SJCRH30 (cell line): ENCODE results near the gene CASP10. TPM values are rescaled to one million over a fixed set of nuclear protein-coding genes. Genes with fewer than 3 reads are reported as not detected.

ENCODE experiments used
- DNase-seq, 2 experiments: peaks; one replicate each; pipeline ENCODE4 v3.0.0-alpha.2; 2015 to 2020
- H3K27ac ChIP-seq: fragments of 250-450 bp; sonication (Bioruptor Pico); 2 replicates; pipeline ENCODE4 v1.5.1; 2020; ENCODE audit warnings: mild to moderate bottlenecking, moderate library complexity
- H3K27me3 ChIP-seq: fragments of 250-450 bp; sonication (Bioruptor Pico); 2 replicates; pipeline ENCODE4 v1.5.1; 2020; ENCODE audit warnings: mild to moderate bottlenecking, moderate library complexity
- H3K36me3 ChIP-seq: fragments of 250-450 bp; sonication (Bioruptor Pico); 2 replicates; pipeline ENCODE4 v1.5.1; 2020; ENCODE audit warnings: mild to moderate bottlenecking, moderate library complexity
- H3K4me1 ChIP-seq: fragments of 250-450 bp; sonication (Bioruptor Pico); 2 replicates; pipeline ENCODE4 v1.5.1; 2020; ENCODE audit warnings: mild to moderate bottlenecking, moderate library complexity
- H3K4me3 ChIP-seq: fragments of 250-450 bp; sonication (Bioruptor Pico); 2 replicates; pipeline ENCODE4 v1.5.1; 2020; ENCODE audit warnings: mild to moderate bottlenecking, moderate library complexity
- H3K9me3 ChIP-seq: fragments of 250-450 bp; sonication (Bioruptor Pico); replicated peaks from 2 replicates; pipeline ENCODE4 v1.5.1; 2020; ENCODE audit warnings: mild to moderate bottlenecking, moderate library complexity
- total RNA-seq: library from RNA; depleted of rRNA; stranded (reverse); fragments of >200 nt; shearing (Covaris generic); gene quantifications from 2 replicates; pipeline ENCODE4 v1.2.3, GENCODE V29; 2014

Gene CASP10
- total RNA-seq, 1 experiment from 2014 or later = 1.1 TPM

DNA sequence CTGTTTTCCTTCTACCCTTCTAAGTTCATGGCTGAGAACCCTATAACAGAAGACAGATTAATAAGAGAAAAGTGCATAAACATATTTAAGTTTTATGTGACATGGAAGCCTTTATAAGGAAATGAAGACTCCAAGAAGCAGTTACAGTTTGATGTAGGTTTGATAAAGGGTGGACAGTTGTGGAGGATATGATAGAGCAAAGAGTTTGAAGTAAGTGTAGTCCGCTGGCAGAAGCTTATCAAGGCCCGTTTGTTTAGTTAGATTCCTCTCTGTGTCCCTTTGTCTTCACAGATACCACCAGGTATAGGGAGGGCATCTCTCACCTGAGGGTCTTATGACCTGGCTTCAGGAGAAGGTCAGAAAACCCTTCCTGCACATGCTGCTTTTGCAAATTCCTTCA, 66.9 kb downstream of the CASP10 start:
- H3K4me3 ChIP-seq = no peak overlapping the region
- no peaks in the 10 kb centered on the region for H3K4me1 ChIP-seq
- no peak for DNase-seq
- no peaks in the 10 kb centered on the region for H3K36me3 ChIP-seq
- H3K27ac ChIP-seq = no peak overlapping the region
- no peaks in the 10 kb centered on the region for H3K9me3 ChIP-seq
- no peaks in the 10 kb centered on the region for H3K27me3 ChIP-seq

- Histone ChIP-seq H3K27ac (no peak overlapping the region), H3K4me1 (no peaks in the 10 kb centered on the region)
These were observed 67.8 kb downstream of the CASP10 start for GRCh38 chr2:201250741-201251140.

DNA sequence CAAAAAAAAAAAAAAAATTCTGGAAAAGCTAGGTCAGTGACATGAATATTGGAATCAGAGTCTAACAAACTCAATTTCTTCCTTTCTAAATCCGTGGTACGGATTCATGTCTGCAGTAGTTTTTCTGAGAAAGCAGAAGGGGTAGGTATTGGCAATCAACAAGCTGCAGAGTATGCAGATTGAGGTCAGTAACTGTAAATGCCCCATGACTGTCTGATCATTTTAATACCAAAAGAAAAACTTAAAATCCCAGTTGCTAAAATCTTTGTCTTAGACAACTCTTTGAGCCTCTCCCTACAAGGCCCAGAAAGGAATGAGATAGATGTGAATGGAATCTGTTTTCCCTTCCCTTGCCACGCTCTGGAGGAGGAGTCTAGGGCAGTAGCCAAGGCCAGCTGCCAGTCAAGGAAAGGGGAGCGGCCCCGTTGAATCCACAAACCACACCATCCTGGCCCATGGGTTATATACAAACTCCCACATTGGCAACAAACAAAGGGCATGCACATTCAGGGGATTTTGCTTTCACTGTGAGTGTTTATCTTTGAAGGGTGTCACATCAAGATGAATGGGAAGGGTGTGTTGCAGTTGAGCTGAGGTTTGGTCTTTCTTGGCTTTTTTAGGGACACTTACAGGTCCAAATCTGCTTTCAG, 71.3 kb downstream of the CASP10 start:
- Histone ChIP-seq H3K4me3 (no peak overlapping the region), H3K36me3 (no peaks in the 10 kb centered on the region), H3K27me3 (no peaks in the 10 kb centered on the region), H3K27ac (no peak overlapping the region), H3K4me1 (no peaks in the 10 kb centered on the region), H3K9me3 (no peaks in the 10 kb centered on the region)
- DNase-seq = peak; percentile 11 to 14

More at GRCh38 chr2:201250741-201251140, 67.8 kb downstream of the CASP10 start:
- no peak for DNase-seq
- Histone ChIP-seq H3K9me3 (no peaks in the 10 kb centered on the region), H3K27me3 (no peaks in the 10 kb centered on the region), H3K36me3 (no peaks in the 10 kb centered on the region), H3K4me3 (no peak overlapping the region)

DNA sequence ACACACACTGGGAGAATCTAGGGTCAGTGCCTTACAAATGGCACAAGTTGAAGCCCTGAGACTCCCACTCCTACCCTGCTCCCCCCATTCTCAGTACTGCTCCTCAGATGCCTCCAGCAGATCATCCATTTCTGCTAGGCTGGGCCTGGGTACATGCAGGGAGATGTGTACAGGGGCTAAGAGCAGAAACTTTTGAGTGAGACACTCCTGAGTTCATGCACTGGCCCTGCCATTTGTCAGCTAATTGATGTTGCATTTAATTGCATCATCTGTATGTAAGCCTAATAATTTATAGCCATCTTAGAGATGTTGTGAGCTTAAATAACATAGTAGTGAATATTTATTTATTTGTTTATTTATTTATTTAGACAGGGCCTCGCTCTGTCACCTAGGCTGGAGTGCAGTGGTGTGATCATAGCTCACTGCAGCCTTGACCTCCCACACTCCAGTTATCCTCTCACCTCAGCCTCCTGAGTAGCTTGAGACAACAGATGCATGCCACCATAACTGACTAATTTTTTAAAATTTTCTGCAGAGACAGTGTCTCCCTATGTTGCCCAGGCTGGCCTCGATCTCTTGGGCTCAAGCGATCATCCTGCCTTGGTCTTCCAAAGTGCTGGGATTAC, 72.6 kb downstream of the CASP10 start:
- Histone ChIP-seq H3K4me3 (no peak overlapping the region), H3K36me3 (no peaks in the 10 kb centered on the region), H3K27me3 (no peaks in the 10 kb centered on the region), H3K9me3 (no peaks in the 10 kb centered on the region), H3K27ac (no peak overlapping the region), H3K4me1 (no peaks in the 10 kb centered on the region)
- no peak for DNase-seq

GRCh38 chr2:201256082-201256481, 73.1 kb downstream of the CASP10 start:
- DNase-seq = no peak
- no peak overlapping the region for H3K27ac ChIP-seq
- H3K27me3 ChIP-seq = no peaks in the 10 kb centered on the region
- H3K36me3 ChIP-seq = no peaks in the 10 kb centered on the region
- no peaks in the 10 kb centered on the region for H3K4me1 ChIP-seq
- no peaks in the 10 kb centered on the region for H3K9me3 ChIP-seq
- H3K4me3 ChIP-seq = no peak overlapping the region

- Histone ChIP-seq H3K36me3 (no peaks in the 10 kb centered on the region), H3K4me3 (peak overlapping the region; percentile 68), H3K9me3 (no peaks in the 10 kb centered on the region), H3K4me1 (no peaks in the 10 kb centered on the region), H3K27me3 (no peaks in the 10 kb centered on the region), H3K27ac (peak overlapping the region; percentile 71)
- DNase-seq = peak; percentile 54 to 65
These were observed 74.5 kb downstream of the CASP10 start for GRCh38 chr2:201257381-201257955.

DNA sequence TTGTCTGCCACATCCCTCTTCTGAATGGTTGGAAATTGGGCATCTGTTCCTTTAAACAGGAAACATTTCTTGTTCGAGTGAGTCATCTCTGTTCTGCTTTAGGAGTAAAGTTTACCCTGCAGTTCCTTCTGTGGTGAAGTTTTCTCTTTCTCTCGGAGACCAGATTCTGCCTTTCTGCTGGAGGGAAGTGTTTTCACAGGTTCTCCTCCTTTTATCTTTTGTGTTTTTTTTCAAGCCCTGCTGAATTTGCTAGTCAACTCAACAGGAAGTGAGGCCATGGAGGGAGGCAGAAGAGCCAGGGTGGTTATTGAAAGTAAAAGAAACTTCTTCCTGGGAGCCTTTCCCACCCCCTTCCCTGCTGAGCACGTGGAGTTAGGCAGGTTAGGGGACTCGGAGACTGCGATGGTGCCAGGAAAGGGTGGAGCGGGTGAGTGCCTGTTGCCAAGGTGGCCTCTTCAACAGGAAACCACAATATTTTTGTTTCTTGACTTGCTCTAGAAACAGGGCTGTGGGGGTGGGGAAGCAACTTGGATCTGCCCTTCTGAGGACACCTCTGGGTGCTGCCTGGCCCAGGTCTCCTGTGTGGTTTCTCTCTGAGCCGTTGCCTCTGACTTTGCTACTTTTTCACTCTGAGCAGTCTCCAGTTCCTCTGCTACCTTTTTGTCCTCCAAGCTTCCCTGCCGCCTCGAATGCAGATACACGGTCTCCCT, 75.2 kb downstream of the CASP10 start:
- no peaks in the 10 kb centered on the region for H3K27me3 ChIP-seq
- H3K9me3 ChIP-seq = no peaks in the 10 kb centered on the region
- no peaks in the 10 kb centered on the region for H3K4me1 ChIP-seq
- H3K36me3 ChIP-seq = no peaks in the 10 kb centered on the region
- H3K27ac ChIP-seq = peak overlapping the region; percentile 71
- DNase-seq = peak; percentile 41 to 68
- H3K4me3 ChIP-seq = peak overlapping the region; percentile 68

DNA sequence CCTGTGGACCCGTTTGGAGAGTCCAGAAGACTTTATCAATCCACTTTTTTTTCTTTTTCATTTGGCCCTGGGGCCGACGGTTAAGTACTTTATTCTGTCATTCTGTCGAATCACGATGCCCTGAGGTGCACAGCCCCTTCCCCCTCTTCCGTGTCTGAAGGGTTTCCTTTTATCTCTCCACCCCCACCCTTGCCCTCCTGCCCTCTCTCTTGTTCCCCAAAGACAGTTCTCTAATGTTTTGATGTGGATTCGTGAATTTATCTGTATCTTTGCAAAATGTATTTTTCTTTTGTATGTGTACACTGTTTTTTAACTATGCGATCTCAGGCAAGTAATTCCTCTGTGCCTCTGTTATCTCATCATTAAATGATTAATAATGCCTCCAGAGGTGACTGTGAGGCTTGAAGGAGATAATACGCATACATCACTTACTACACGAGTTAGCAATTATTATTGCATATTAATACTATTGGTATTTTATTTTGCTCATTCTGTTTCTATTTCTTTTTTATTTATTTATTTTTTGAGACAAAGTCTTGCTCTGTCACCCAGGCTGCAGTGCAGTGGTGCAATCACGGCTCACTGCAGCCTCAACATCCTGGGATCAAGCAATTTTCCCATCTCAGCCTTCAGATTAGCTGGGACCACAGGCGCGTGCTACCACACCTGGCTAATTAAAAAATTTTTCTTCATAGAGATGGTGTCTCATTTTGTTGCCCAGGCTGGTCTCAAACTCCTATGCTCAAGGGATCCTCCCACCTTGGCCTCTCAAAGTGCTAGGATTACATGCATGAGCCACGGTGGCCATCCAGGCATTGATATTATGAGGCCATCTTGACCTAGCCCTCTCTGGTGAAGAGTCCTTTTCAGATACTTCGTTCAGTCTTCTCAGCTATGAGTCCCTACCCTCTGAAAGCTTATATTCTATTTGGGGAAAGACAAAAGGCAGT, 76.0 kb downstream of the CASP10 start:
- no peak for DNase-seq
- Histone ChIP-seq H3K27ac (peak overlapping the region; percentile 71), H3K27me3 (no peaks in the 10 kb centered on the region), H3K9me3 (no peaks in the 10 kb centered on the region), H3K4me1 (no peaks in the 10 kb centered on the region), H3K4me3 (peak overlapping the region; percentile 68), H3K36me3 (no peaks in the 10 kb centered on the region)

DNA sequence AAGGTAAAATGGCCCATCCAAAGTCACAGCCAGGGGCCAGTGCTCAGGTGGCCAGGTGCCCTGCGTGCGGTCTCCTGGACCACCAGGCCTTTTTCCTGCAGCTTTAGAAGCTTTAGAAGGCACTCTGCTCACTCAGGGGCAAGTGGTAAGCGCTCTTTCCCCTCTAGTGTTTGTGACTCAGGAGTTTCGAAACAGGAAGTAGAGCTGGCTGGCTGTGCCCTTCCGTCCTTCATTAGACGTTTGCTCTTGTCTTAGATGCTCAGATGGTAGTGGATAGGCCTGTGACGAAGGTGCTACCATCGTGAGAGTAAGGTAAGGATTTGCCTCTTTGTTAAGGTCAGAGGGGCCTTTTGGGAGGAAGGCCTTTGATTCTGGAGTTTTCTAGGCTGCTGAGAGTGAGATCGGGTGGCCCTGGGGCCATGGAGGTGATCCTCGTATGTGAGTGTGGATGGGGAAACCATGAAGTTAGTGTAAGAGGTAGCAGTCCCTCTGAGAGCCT, 77.4 kb downstream of the CASP10 start, which contains the start of gene CASP8:
Gene CASP8 (plus strand): TSS at position 235 of the 499 bp plus-strand sequence. CDS start 5,951 bp downstream, outside the sequence.
- no peaks in the 10 kb centered on the region for H3K27me3 ChIP-seq
- no peak within 1 kb of the TSS for H3K4me3 ChIP-seq
- no peak for DNase-seq
- H3K4me1 ChIP-seq = no peaks in the 10 kb centered on the region
- no peaks in the 10 kb centered on the region for H3K36me3 ChIP-seq
- no peak within 1 kb of the TSS for H3K27ac ChIP-seq
- no peaks in the 10 kb centered on the region for H3K9me3 ChIP-seq

DNA sequence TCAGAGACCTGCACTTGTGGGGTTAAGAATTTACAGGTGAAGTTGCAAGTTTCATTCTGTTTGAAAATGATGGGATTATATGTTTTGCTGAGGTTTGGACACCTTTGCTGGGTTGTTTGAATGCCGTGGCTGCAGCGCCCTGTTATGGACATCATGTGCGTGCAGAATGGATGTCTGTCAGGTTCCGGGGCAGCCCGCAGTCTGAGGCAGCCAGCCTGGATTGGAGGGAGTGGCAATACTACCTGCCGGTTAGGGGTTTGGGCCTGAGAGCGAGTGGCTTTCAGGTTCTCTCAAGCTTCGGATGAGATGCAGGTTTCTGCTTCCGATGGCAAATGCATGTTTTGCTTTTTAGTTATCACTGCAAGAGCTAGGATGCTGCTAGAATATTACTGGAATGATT, 78.5 kb downstream of the CASP10 start:
- H3K27me3 ChIP-seq = no peaks in the 10 kb centered on the region
- H3K27ac ChIP-seq = no peak overlapping the region
- H3K36me3 ChIP-seq = no peaks in the 10 kb centered on the region
- no peak for DNase-seq
- H3K9me3 ChIP-seq = no peaks in the 10 kb centered on the region
- H3K4me1 ChIP-seq = no peaks in the 10 kb centered on the region
- no peak overlapping the region for H3K4me3 ChIP-seq

- no peaks in the 10 kb centered on the region for H3K36me3 ChIP-seq
- no peaks in the 10 kb centered on the region for H3K9me3 ChIP-seq
- no peak overlapping the region for H3K4me3 ChIP-seq
- no peaks in the 10 kb centered on the region for H3K27me3 ChIP-seq
- H3K4me1 ChIP-seq = no peaks in the 10 kb centered on the region
- DNase-seq = no peak
- no peak overlapping the region for H3K27ac ChIP-seq
These were observed 79.0 kb downstream of the CASP10 start for GRCh38 chr2:201261906-201262305.

- H3K36me3 ChIP-seq = no peaks in the 10 kb centered on the region
- H3K27me3 ChIP-seq = no peaks in the 10 kb centered on the region
- no peak for DNase-seq
- no peaks in the 10 kb centered on the region for H3K9me3 ChIP-seq
- H3K4me1 ChIP-seq = no peaks in the 10 kb centered on the region
- H3K4me3 ChIP-seq = no peak overlapping the region
- no peak overlapping the region for H3K27ac ChIP-seq
These were observed 79.8 kb downstream of the CASP10 start for GRCh38 chr2:201262718-201263117.

DNA sequence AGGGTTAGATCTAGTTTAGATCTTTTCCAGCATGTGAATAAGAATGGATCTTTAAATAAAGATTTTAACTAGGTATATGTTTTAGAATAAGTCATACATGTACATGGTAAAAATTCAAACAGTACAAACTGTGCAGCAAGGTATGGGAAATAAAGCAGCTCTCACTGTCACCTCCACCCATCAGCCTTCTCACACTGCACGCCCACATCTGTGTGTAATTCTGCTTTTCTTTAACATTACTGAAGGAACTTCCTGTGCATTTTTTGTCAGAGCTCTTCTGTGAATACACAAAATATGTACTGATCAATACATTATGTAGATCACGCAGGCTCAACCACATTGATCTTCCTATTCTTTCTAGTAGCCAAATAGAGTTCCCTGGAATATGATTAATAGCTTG, 80.8 kb downstream of the CASP10 start:
- Histone ChIP-seq H3K4me1 (no peaks in the 10 kb centered on the region), H3K4me3 (no peak overlapping the region), H3K27ac (no peak overlapping the region), H3K27me3 (no peaks in the 10 kb centered on the region), H3K9me3 (no peaks in the 10 kb centered on the region), H3K36me3 (no peaks in the 10 kb centered on the region)
- DNase-seq = no peak
